Effector memory CD8-positive, alpha-beta T cell (primary cell): Measurements from ENCODE around the gene CROCC2.

Source experiments
- ATAC-seq: fragments of 150-1000 bp; cut with Tn5 transposase; replicated peaks from 2 replicates; pipeline ENCODE4 v1.10.0; 2021; ENCODE audit warnings: mild to moderate bottlenecking, moderate library complexity
- DNase-seq, 3 experiments: peaks; one replicate each; pipeline ENCODE4 v3.0.0; 2021
- H3K27ac Mint-ChIP-seq, 2 donors: one replicate each; pipeline ENCODE4 v1.8.0; 2022; ENCODE audit warnings: mild to moderate bottlenecking in 2 of 2, mixed read lengths in 2 of 2, moderate library complexity in 2 of 2
- H3K27me3 Mint-ChIP-seq, 2 donors: one replicate each; pipeline ENCODE4 v1.8.0; 2022; ENCODE audit warnings: mixed read lengths in 2 of 2
- H3K36me3 Mint-ChIP-seq: one replicate; pipeline ENCODE4 v1.8.0; 2022; ENCODE audit warnings: mild to moderate bottlenecking, moderate library complexity, mixed read lengths; ENCODE audit not compliant: insufficient read depth
- H3K4me1 Mint-ChIP-seq, 2 donors: one replicate each; pipeline ENCODE4 v1.8.0; 2022; ENCODE audit warnings: low read depth in 2 of 2, mixed read lengths in 2 of 2
- H3K4me3 Mint-ChIP-seq, 2 donors: one replicate each; pipeline ENCODE4 v1.8.0; 2022; ENCODE audit warnings: mild to moderate bottlenecking in 2 of 2, mixed read lengths in 2 of 2, moderate library complexity in 2 of 2
- H3K9me3 Mint-ChIP-seq, 2 donors: one replicate each; pipeline ENCODE4 v1.8.0; 2022; ENCODE audit warnings: mixed read lengths in 2 of 2

Gene CROCC2

GRCh38 chr2:241015439-241015838 lies 109.3 kb downstream of the CROCC2 start:
- no peak overlapping the region for H3K4me3 Mint-ChIP-seq
- no peaks in the 10 kb centered on the region for H3K9me3 Mint-ChIP-seq
- no peaks in the 10 kb centered on the region for H3K36me3 Mint-ChIP-seq
- DNase-seq, result no peak
- no peak for ATAC-seq
- no peak overlapping the region for H3K27ac Mint-ChIP-seq
- peaks cover 0 to under 1% of the 10 kb centered on the region in 2 donors for H3K4me1 Mint-ChIP-seq
- H3K27me3 Mint-ChIP-seq, result peaks cover 7 to 41% of the 10 kb centered on the region in 2 donors

GRCh38 chr2:241017228-241017940 lies 111.2 kb downstream of the CROCC2 start:
- Mint-ChIP-seq H3K4me3 (no peak overlapping the region), H3K27ac (no peak overlapping the region), H3K36me3 (no peaks in the 10 kb centered on the region), H3K27me3 (peaks cover 7 to 44% of the 10 kb centered on the region in 2 donors), H3K4me1 (no peaks in the 10 kb centered on the region), H3K9me3 (peaks cover 0 to under 1% of the 10 kb centered on the region in 2 donors)
- no peak for DNase-seq
- no peak for ATAC-seq

DNA sequence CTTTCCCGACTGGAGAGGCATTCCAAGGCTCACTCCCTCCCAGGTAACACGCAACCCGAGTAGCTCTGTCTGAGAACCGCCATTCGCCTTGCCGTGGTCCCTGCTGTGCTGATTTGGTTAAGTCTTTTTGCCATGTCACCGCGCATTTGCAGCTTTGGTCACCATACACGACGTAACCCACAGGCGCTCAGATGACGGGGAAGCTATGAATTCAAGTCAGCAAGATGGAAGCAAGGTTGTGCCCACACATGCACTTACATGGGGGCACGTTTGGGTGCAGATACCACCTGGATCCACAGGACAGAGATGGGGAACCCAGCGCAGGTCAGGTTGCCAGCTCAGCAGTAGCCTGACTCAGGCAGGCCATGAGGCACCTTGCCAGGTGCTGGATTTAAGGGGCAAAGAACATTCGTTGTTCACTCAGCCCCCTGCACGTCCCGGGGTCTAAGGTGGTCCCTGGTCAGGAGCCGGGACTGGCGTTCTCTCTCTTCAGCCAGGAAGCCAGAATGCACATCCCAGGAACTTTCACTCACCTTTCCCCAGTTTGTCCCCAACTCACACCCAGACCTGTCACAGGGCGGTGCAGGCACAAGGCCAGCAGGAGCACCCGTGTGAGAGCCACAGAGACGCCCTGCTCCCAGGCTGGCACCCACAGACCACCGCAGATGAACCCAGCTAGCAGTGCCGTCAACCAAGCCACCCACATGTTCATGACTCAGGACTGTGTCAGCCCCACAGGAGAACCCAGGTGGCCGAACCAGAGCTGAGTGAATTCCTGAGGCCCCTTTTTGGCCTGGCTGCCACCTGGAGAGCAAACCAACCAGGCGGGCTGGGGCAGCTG lies 112.1 kb downstream of the CROCC2 start:
- Mint-ChIP-seq H3K4me3 (no peak overlapping the region), H3K9me3 (peaks cover 0 to 2% of the 10 kb centered on the region in 2 donors), H3K27ac (peak overlapping the region in 1 of 2 donors; percentile 15), H3K36me3 (no peaks in the 10 kb centered on the region), H3K4me1 (no peaks in the 10 kb centered on the region), H3K27me3 (peaks cover 7 to 38% of the 10 kb centered on the region in 2 donors)
- ATAC-seq (no peak), DNase-seq (no peak)

- H3K27ac Mint-ChIP-seq, result no peak overlapping the region
- DNase-seq (no peak), ATAC-seq (no peak)
- H3K4me1 Mint-ChIP-seq, result no peaks in the 10 kb centered on the region
- H3K27me3 Mint-ChIP-seq, result peaks cover 7 to 30% of the 10 kb centered on the region in 2 donors
- no peak overlapping the region for H3K4me3 Mint-ChIP-seq
- no peaks in the 10 kb centered on the region for H3K36me3 Mint-ChIP-seq
- peaks cover 0 to 2% of the 10 kb centered on the region in 2 donors for H3K9me3 Mint-ChIP-seq
Observed at GRCh38 chr2:241019441-241020139, 113.5 kb downstream of the CROCC2 start.

DNA sequence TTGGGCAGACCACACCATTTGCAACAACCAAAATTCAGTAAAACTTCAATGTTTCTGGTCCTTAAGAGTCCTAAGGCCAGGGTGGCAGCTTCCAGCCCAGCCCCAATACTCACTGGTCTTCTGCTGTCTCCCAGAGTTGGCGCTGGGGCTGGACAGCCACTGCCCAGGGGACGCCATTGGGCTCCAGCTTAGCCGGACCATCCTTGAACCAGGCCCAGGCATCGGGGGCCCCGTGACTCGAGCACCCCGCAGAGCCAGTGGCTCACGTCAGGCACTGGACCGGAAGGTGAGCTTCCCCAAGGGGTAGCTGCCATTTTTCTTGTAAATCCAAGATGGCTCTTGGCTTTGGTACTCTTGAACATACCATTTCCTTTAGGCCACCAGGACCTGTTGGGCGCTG lies 114.1 kb downstream of the CROCC2 start:
- Mint-ChIP-seq H3K9me3 (peaks cover 1 to 2% of the 10 kb centered on the region in 2 donors), H3K4me3 (no peak overlapping the region), H3K36me3 (no peaks in the 10 kb centered on the region), H3K27me3 (peaks cover 7 to 26% of the 10 kb centered on the region in 2 donors), H3K4me1 (no peaks in the 10 kb centered on the region), H3K27ac (no peak overlapping the region)
- ATAC-seq (no peak), DNase-seq (no peak)

DNA sequence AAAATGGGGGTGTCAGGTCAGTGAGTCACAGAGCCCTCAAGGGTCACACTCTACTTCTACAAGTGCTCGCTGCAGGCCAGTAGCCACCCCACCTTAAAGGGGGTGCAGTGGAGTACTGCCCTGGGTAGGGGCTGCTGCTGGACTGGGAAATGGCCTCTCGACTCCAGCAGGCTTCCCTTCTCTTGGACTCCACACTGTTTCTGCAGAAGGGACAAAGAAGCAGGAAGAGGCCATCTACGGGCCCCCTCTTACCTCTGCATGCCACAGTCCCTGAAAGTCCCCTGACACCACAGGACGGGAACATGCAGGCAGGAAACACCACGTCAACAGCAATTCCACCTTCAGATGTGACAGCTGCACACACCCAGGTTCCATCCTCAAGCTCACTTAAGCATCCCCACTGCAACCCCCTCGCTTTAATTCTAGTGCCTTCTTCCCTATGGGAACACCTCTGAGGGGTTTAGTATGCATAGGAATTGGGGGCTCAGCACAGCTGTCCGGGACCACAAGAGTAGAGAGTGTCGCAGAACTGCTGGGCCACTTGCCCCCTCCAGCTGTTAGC lies 114.6 kb downstream of the CROCC2 start:
- DNase-seq, result no peak
- H3K9me3 Mint-ChIP-seq, result peaks cover 4 to 6% of the 10 kb centered on the region in 2 donors
- no peaks in the 10 kb centered on the region for H3K36me3 Mint-ChIP-seq
- H3K27me3 Mint-ChIP-seq, result peaks cover 7 to 26% of the 10 kb centered on the region in 2 donors
- no peak for ATAC-seq
- H3K4me1 Mint-ChIP-seq, result no peaks in the 10 kb centered on the region
- no peak overlapping the region for H3K4me3 Mint-ChIP-seq
- no peak overlapping the region for H3K27ac Mint-ChIP-seq

DNA sequence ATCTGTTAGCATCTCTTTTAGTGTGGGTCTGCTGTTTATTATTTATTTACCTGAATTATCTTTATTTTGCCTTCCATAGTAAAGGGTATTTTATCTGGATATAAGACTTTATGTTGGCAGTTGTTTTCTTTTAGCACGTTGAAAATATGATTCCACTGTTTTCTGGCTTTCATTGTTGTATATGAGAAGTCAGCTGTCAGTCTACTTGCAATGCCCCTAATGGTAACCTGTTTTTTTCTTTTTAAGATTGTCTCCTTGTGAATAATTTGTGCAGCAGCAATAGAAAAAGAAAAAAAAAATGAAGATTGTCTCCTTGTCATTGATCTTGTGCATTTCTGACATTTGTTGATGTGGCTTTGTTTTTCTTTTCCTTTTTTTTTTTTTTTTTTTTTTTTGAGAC lies 119.5 kb downstream of the CROCC2 start:
- Mint-ChIP-seq H3K4me1 (no peaks in the 10 kb centered on the region), H3K9me3 (peaks cover 7 to 19% of the 10 kb centered on the region in 2 donors), H3K36me3 (no peaks in the 10 kb centered on the region), H3K4me3 (no peak overlapping the region), H3K27ac (no peak overlapping the region), H3K27me3 (peaks cover 0 to 10% of the 10 kb centered on the region in 2 donors)
- ATAC-seq (no peak), DNase-seq (no peak)

GRCh38 chr2:241029599-241030332 lies 123.6 kb downstream of the CROCC2 start:
- Mint-ChIP-seq H3K4me1 (no peaks in the 10 kb centered on the region), H3K4me3 (no peak overlapping the region), H3K27me3 (peaks cover 0 to 8% of the 10 kb centered on the region in 2 donors), H3K36me3 (peaks cover 2% of the 10 kb centered on the region), H3K9me3 (peaks cover 5 to 19% of the 10 kb centered on the region in 2 donors), H3K27ac (no peak overlapping the region)
- no peak for ATAC-seq
- no peak for DNase-seq

GRCh38 chr2:241030333-241030680 lies 124.2 kb downstream of the CROCC2 start:
- Mint-ChIP-seq H3K27me3 (peaks cover 0 to 8% of the 10 kb centered on the region in 2 donors), H3K27ac (no peak overlapping the region), H3K4me3 (no peak overlapping the region), H3K4me1 (no peaks in the 10 kb centered on the region), H3K36me3 (peaks cover 6% of the 10 kb centered on the region), H3K9me3 (peaks cover 5 to 17% of the 10 kb centered on the region in 2 donors)
- DNase-seq, result no peak
- no peak for ATAC-seq

GRCh38 chr2:241030883-241031282 lies 124.7 kb downstream of the CROCC2 start:
- no peaks in the 10 kb centered on the region for H3K4me1 Mint-ChIP-seq

GRCh38 chr2:241031436-241032165 lies 125.5 kb downstream of the CROCC2 start:
- Mint-ChIP-seq H3K4me1 (no peaks in the 10 kb centered on the region), H3K27ac (no peak overlapping the region), H3K4me3 (no peak overlapping the region), H3K36me3 (peaks cover 11% of the 10 kb centered on the region), H3K9me3 (peaks cover 0 to 5% of the 10 kb centered on the region in 2 donors), H3K27me3 (peaks cover 0 to 8% of the 10 kb centered on the region in 2 donors)
- ATAC-seq, result no peak
- DNase-seq, result no peak

More at GRCh38 chr2:241030883-241031282, 124.7 kb downstream of the CROCC2 start:
- peaks cover 6% of the 10 kb centered on the region for H3K36me3 Mint-ChIP-seq
- H3K9me3 Mint-ChIP-seq, result peaks cover 2 to 12% of the 10 kb centered on the region in 2 donors
- ATAC-seq (no peak), DNase-seq (no peak)
- H3K27ac Mint-ChIP-seq, result no peak overlapping the region
- H3K4me3 Mint-ChIP-seq, result no peak overlapping the region
- H3K27me3 Mint-ChIP-seq, result peaks cover 0 to 8% of the 10 kb centered on the region in 2 donors

DNA sequence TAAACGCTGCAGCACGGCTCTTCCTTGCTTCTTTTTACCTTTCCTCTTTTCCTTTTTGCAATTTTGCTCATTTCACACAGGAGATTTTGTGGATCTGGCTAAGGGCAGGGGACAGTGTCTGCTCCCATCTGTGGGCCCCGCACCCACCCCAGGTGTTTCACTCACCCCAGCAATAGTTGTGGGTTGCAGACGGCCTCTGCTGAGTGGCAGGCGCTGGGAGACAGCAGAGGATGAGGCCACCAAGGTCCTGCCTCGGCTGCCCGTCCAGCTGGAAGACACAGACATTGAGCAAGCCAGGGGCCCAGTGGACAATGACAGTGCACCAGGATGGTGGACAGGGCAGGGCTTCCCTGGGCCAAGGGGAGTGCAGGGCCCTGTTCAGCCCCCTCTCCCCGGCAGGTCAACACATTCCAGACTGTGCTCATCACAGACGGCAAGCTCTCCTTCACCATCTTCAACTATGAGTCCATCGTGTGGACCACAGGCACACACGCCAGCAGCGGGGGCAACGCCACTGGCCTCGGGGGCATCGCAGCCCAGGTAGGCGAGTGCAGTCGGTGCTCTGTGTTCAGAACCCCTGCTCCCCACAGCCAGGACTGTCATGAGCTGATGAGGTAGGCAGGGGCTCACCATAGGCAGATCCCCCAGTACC lies 127.3 kb downstream of the CROCC2 start:
- Mint-ChIP-seq H3K27me3 (peaks cover 5 to 8% of the 10 kb centered on the region in 2 donors), H3K27ac (no peak overlapping the region), H3K36me3 (peaks cover 15% of the 10 kb centered on the region), H3K4me1 (peaks cover 0 to 8% of the 10 kb centered on the region in 2 donors), H3K9me3 (no peaks in the 10 kb centered on the region), H3K4me3 (no peak overlapping the region)
- ATAC-seq (no peak), DNase-seq (no peak)
